GM12878 (cell line): ENCODE measurements around the gene PROSER3.
"Not testable (repeated sequence)": the region's sequence is repeated elsewhere in the genome, so short reads cannot be mapped to it uniquely, and the experiment has no call there.

Experiments
- BHLHE40 ChIP-seq, 2 experiments: fragments of 450-650 bp in 1 of 2; IDR thresholded peaks; 2 replicates each; pipeline ENCODE4 v1.6.1; 2011 to 2017; ENCODE audit warnings: low read depth in 2 of 2, borderline replicate concordance in 1 of 2, improper control_type of control experiment in 1 of 2, low read length in 1 of 2, mild to moderate bottlenecking in 1 of 2
- EZH2 ChIP-seq: IDR thresholded peaks from 2 replicates; pipeline ENCODE4 v1.6.1; 2012; ENCODE audit warnings: low read depth, mild to moderate bottlenecking, control low read depth, inconsistent platforms, low read length, borderline replicate concordance; ENCODE audit not compliant: control insufficient read depth
- FOXK2 ChIP-seq: fragments of 450-650 bp; IDR thresholded peaks from 2 replicates; pipeline ENCODE4 v1.6.1; 2017; ENCODE audit warnings: mild to moderate bottlenecking, moderate library complexity
- MXI1 ChIP-seq: fragments of 150-350 bp; IDR thresholded peaks from 2 replicates; pipeline ENCODE4 v1.6.1; 2011; ENCODE audit warnings: low read depth, mild to moderate bottlenecking, inconsistent platforms, low read length, improper control_type of control experiment

DNA sequence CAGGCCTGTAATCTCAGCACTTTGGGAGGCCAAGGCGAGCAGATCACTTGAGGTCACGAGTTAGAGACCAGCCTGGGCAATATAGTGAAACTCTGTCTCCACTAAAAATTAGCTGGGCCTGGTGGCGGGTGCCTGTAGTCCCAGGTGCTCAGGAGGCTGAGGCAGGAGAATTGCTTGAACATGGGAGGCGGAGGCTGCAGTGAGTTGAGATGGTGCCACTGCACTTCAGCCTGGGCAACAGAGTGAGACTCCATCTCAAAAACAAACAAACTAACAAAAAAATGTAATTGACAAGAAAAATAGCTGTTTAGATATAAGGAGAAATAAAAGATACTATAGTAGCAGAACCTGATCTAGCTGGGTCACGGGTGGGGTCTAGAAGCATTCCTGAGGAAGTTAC is 14.4 kb downstream of the PROSER3 start:
- TF ChIP-seq MXI1; FOXK2; BHLHE40 (IDR thresholded peaks at IDR 0.05; ENCODE audit: borderline replicate concordance in 1 of 2, low read depth in 2 of 2, low read length in 1 of 2); EZH2: not testable (repeated sequence)
